WERI-Rb-1 (cell line): ENCODE results near the gene CP.

ENCODE experiments used
- DNase-seq: peaks from one replicate; pipeline ENCODE4 v3.0.0-alpha.2; 2020
- H3K27ac ChIP-seq: fragments of 250-450 bp; sonication (Bioruptor Pico); 2 replicates; pipeline ENCODE4 v1.5.1; 2020; ENCODE audit warnings: mild to moderate bottlenecking, moderate library complexity
- H3K27me3 ChIP-seq: fragments of 250-450 bp; sonication (Bioruptor Pico); 2 replicates; pipeline ENCODE4 v1.5.1; 2021; ENCODE audit warnings: mild to moderate bottlenecking, low read depth, moderate library complexity; ENCODE audit not compliant: insufficient read depth, severe bottlenecking
- H3K36me3 ChIP-seq: fragments of 250-450 bp; sonication (Bioruptor Pico); 2 replicates; pipeline ENCODE4 v1.5.1; 2020; ENCODE audit warnings: mild to moderate bottlenecking, moderate library complexity
- H3K4me3 ChIP-seq: 2 replicates; pipeline ENCODE4 v1.5.1; 2011; ENCODE audit warnings: low read depth, mild to moderate bottlenecking, control low read depth, low read length
- H3K9me3 ChIP-seq: fragments of 250-450 bp; sonication (Bioruptor Pico); 2 replicates; pipeline ENCODE4 v1.5.1; 2021; ENCODE audit warnings: mild to moderate bottlenecking, moderate library complexity; ENCODE audit not compliant: severe bottlenecking
- CTCF ChIP-seq: IDR thresholded peaks from 2 replicates; pipeline ENCODE4 v1.5.1; 2011; ENCODE audit warnings: low read depth, mild to moderate bottlenecking, control low read depth, inconsistent platforms, low read length

CP gene

GRCh38 chr3:149258714-149259113, 37.1 kb upstream of the CP start:
- no peaks in the 10 kb centered on the region for H3K36me3 ChIP-seq
- no peak overlapping the region for H3K4me3 ChIP-seq
- H3K27me3 ChIP-seq, result no peaks in the 10 kb centered on the region
- H3K27ac ChIP-seq, result no peak overlapping the region
- no peak for TF ChIP-seq CTCF
- H3K9me3 ChIP-seq, result no peaks in the 10 kb centered on the region
- no peak for DNase-seq

- DNase-seq, result no peak
- TF ChIP-seq CTCF, result no peak
- Histone ChIP-seq H3K27ac (no peak overlapping the region), H3K36me3 (no peaks in the 10 kb centered on the region), H3K27me3 (no peaks in the 10 kb centered on the region), H3K9me3 (no peaks in the 10 kb centered on the region), H3K4me3 (no peak overlapping the region)
Measured at GRCh38 chr3:149258298-149258697, 36.7 kb upstream of the CP start.

- no peak for DNase-seq
- H3K4me3 ChIP-seq, result no peak overlapping the region
- TF ChIP-seq CTCF, result no peak
- H3K27me3 ChIP-seq, result no peaks in the 10 kb centered on the region
- no peaks in the 10 kb centered on the region for H3K36me3 ChIP-seq
- H3K9me3 ChIP-seq, result no peaks in the 10 kb centered on the region
- H3K27ac ChIP-seq, result no peak overlapping the region
Measured at GRCh38 chr3:149252272-149252671, 30.6 kb upstream of the CP start.

- Histone ChIP-seq H3K9me3 (no peaks in the 10 kb centered on the region), H3K27ac (no peak overlapping the region), H3K27me3 (no peaks in the 10 kb centered on the region), H3K4me3 (no peak overlapping the region), H3K36me3 (no peaks in the 10 kb centered on the region)
- no peak for TF ChIP-seq CTCF
- DNase-seq, result no peak
Measured at GRCh38 chr3:149251186-149251585, 29.6 kb upstream of the CP start.

GRCh38 chr3:149247929-149248691, 26.5 kb upstream of the CP start:
- no peak overlapping the region for H3K4me3 ChIP-seq
- H3K27ac ChIP-seq, result no peak overlapping the region
- DNase-seq, result no peak
- no peak for TF ChIP-seq CTCF
- no peaks in the 10 kb centered on the region for H3K36me3 ChIP-seq
- no peaks in the 10 kb centered on the region for H3K9me3 ChIP-seq
- H3K27me3 ChIP-seq, result no peaks in the 10 kb centered on the region

GRCh38 chr3:149247008-149247710, 25.5 kb upstream of the CP start:
- no peak overlapping the region for H3K4me3 ChIP-seq
- no peaks in the 10 kb centered on the region for H3K9me3 ChIP-seq
- H3K27ac ChIP-seq, result no peak overlapping the region
- H3K27me3 ChIP-seq, result no peaks in the 10 kb centered on the region
- no peak for DNase-seq
- no peak for TF ChIP-seq CTCF
- no peaks in the 10 kb centered on the region for H3K36me3 ChIP-seq
